Osteocyte (in vitro differentiated cells): ENCODE measurements around the gene C1QTNF6. TPM values are rescaled to one million over a fixed set of nuclear protein-coding genes. Genes with fewer than 3 reads are reported as not detected.
"Not testable (repeated sequence)": the region's sequence is repeated elsewhere in the genome, so short reads cannot be mapped to it uniquely, and the experiment has no call there.

Experiments
- DNase-seq: peaks from one replicate; pipeline ENCODE4 v3.0.0; 2021; ENCODE audit warnings: mixed read lengths; ENCODE audit not compliant: unreplicated experiment; ENCODE audit errors: extremely low spot score
- H3K27ac Mint-ChIP-seq: one replicate; pipeline ENCODE4 v1.8.0; 2021; ENCODE audit warnings: mild to moderate bottlenecking, mixed read lengths; ENCODE audit not compliant: unreplicated experiment
- H3K27me3 Mint-ChIP-seq: one replicate; pipeline ENCODE4 v1.8.0; 2021; ENCODE audit warnings: mixed read lengths; ENCODE audit not compliant: unreplicated experiment
- H3K36me3 Mint-ChIP-seq: one replicate; pipeline ENCODE4 v1.8.0; 2021; ENCODE audit warnings: mixed read lengths; ENCODE audit not compliant: unreplicated experiment
- H3K4me1 Mint-ChIP-seq: one replicate; pipeline ENCODE4 v1.8.0; 2021; ENCODE audit warnings: mixed read lengths; ENCODE audit not compliant: unreplicated experiment
- H3K4me3 Mint-ChIP-seq: one replicate; pipeline ENCODE4 v1.8.0; 2021; ENCODE audit warnings: mild to moderate bottlenecking, moderate library complexity, mixed read lengths; ENCODE audit not compliant: unreplicated experiment
- H3K9me3 Mint-ChIP-seq: one replicate; pipeline ENCODE4 v1.8.0; 2021; ENCODE audit warnings: mixed read lengths; ENCODE audit not compliant: unreplicated experiment
- long read RNA-seq: library from polyadenylated mRNA; unstranded; transcript quantifications from one replicate; pipeline ENCODE4 v2.0.0, GENCODE V29; 2021
- total RNA-seq: library from RNA; stranded (reverse); gene quantifications from 2 replicates; pipeline ENCODE4 v1.2.1, GENCODE V29; 2021
- TF ChIP-seq, protein P1 (sequence below): fragments of 200-600 bp; sonication (generic); IDR thresholded peaks from 2 replicates; pipeline ENCODE4 v1.5.0; 2021; ENCODE audit warnings: antibody characterized with exemption, mild to moderate bottlenecking, moderate library complexity

The C1QTNF6 gene
- 36.4 and 36.5 TPM in 2 replicates for total RNA-seq
- long read RNA-seq, partial matches to known transcripts: 6 of 20 reads
- long read RNA-seq, other reads (novel, unspliced or antisense): 9 of 20 reads

DNA sequence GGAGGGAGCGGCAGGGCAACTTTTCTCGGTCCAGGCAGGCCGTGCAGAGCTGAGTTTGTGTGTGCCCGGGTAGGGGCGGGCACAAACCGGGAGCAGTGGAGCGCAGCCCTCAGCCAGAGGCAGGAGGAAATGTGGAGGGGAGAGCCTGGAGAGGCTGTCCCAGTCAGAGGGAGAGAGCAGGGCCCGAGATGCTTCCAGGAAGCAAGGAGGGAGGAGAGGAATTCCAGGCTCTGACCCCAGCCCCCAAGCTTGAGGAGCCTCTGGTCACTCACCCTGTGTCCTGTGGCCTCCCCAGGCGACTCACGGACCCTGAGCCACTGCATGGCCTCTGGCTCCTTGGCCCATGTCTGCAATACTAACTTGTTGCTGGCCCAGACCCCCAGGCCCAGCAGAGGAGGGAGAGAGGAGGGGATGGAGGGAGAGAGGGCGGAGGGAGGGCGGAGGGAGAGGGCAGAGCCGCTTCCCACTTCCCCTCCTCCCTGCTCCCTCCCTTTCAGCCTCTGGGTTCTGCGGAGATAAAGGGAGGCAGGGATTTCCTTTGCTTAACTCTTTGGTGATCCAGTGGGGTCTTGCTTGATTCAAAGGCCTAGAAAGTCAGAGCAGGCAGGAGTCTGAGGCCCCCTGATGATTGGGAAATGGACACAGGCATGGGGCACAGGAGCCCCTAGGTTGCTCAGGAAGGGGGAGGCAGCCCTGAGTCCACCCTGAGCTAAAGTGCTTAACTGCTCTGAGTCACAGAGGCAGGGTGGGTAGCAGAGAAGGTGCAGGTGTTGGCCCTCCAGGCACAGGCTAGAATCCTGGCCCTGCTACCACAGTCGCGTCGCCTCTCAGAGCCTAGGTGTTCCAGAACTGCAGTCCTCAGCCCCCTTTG is at the start of gene C1QTNF6:
Gene C1QTNF6, minus strand, starts transcription at position 357 of the 871 bp plus-strand sequence. Its CDS starts 34 bp downstream, at position 323.
- no peak for DNase-seq
- Mint-ChIP-seq H3K27ac (peak within 1 kb of the TSS; percentile 87), H3K4me1 (peaks cover 34% of the 10 kb centered on the region), H3K27me3 (no peaks in the 10 kb centered on the region), H3K36me3 (peaks cover 7% of the 10 kb centered on the region), H3K4me3 (peak within 1 kb of the TSS; percentile 77), H3K9me3 (no peaks in the 10 kb centered on the region)
- TF ChIP-seq, protein P1, sequence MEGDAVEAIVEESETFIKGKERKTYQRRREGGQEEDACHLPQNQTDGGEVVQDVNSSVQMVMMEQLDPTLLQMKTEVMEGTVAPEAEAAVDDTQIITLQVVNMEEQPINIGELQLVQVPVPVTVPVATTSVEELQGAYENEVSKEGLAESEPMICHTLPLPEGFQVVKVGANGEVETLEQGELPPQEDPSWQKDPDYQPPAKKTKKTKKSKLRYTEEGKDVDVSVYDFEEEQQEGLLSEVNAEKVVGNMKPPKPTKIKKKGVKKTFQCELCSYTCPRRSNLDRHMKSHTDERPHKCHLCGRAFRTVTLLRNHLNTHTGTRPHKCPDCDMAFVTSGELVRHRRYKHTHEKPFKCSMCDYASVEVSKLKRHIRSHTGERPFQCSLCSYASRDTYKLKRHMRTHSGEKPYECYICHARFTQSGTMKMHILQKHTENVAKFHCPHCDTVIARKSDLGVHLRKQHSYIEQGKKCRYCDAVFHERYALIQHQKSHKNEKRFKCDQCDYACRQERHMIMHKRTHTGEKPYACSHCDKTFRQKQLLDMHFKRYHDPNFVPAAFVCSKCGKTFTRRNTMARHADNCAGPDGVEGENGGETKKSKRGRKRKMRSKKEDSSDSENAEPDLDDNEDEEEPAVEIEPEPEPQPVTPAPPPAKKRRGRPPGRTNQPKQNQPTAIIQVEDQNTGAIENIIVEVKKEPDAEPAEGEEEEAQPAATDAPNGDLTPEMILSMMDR: no peak

DNA sequence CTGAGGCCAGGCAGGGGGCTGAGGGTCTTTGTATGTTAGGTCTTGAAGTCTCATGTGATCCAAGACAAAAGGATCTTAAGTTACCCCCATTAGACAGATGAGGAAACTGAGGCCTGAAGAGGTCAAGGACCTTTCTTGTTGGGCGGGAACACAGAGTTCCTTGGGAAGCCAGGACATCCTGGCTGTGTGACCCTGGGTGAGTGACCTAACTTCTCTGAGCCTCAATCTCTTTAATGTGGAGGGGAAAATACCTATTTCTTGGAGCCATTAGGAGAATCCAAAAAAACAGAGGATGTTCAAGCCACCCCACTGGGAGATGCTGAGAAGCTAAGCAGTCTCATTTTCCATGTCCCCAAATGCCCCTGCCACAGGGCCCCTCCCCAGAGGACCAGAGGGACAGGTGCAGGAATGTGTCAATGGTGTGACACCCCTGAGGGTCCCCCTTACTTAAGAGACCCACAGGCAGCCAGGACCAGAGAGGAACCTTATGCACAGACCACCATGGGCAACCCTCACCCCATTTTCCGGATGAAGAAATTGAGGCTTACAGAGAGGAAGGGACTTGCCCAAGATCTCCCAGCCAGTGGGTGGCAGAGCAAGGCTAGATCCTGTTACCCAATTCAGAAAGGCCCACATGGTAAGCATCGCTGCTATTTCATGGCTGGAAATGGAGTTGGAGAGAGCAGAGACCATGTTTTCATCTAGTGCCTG is 48.0 kb upstream of the C1QTNF6 start:
- Mint-ChIP-seq H3K36me3 (no peaks in the 10 kb centered on the region), H3K27ac (no peak overlapping the region), H3K4me3 (no peak overlapping the region), H3K27me3 (peaks cover 10% of the 10 kb centered on the region), H3K9me3 (no peaks in the 10 kb centered on the region), H3K4me1 (peaks cover 4% of the 10 kb centered on the region)
- TF ChIP-seq, protein P1: no peak
- no peak for DNase-seq

DNA sequence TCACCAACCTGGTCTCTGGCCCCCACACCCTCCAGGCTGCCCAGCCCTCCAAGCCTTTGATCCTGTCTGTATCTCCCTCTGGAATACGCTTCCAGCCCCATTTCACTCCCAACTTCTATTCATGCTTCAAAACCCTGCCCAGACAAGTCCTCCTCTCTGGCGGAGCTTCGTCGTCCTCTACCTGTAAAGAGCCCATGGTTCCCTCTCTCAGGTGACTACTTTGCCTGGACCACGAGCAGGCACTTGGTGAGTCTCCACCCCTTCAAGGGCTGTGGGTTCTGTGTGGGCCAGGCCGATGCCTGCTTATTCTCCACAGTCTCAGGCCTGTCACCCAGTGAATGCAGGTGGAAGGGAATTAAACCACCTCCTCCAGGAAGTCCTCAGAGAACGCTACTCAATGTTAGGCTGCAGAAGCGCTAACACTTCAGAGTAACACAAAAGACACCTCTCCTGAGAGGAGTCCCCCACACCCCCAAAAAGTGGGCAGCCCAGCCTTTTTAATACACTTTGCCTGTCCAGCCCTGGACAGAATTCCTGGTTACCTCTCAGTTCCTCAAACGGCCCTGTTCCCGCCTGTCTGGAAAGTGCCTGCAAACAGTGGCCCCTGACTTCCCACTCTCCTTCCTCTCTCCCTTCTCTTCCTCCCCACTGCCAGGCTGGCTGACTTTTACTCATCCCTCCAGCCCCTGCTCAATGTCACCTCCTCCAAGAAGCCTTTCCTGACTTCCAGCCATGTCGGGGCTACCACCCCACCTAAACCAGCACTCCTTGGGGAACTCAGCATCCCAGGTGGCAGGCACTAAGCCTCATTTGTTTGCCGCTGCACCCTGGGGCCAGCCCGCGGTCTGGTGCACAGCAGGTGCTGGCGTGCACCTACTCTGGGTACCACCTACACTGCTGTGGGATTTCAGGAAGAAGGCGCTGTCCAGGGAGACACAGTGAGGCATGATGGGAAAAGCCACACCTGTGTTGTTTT is 47.0 kb upstream of the C1QTNF6 start:
- DNase-seq: no peak
- no peak overlapping the region for H3K4me3 Mint-ChIP-seq

DNA sequence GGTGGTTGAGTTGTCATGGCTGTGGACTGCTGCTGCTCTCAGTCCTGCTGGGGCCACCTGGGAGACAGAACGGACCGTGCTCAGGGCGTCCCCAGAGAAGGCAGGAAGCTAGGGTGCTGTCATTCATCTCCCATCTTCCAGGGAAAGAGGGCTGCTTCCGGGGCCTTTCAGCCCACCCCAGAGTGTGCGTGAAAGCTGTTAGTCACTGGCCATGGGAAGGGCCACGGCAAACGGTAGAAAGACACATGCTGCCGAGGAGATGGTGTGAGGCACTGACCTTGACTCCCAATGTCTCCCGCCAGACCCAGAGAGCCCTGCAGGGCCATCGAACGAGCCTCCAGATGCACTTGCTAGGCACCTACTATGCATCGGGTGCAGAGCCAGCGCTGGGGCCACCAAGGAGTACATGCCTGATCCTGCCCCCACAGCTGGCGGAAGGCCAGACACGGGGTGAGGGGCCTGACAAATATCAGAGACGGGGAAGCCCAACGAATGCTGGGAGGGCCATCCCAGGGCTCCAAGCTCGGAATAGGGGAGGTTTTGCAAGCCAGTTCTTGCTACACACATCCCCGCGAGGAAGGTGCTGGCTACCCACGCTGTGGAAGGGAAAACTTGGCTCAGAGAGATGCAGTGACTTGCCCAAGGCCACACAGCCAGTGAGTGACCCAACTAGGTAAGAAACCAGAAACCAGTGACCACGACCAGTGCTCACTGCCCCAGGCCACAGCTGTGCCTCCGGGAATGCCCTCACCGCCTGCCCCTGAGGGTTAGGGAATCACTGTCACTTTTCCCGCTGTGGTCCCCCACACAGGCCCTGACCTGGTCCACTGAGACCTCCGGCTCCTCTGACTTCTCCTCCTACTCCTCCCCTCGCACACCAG is 45.9 kb upstream of the C1QTNF6 start:
- DNase-seq: no peak
- H3K27me3 Mint-ChIP-seq: peaks cover 10% of the 10 kb centered on the region
- H3K27ac Mint-ChIP-seq: no peak overlapping the region
- TF ChIP-seq, protein P1: no peak
- no peaks in the 10 kb centered on the region for H3K36me3 Mint-ChIP-seq
- H3K4me3 Mint-ChIP-seq: no peak overlapping the region
- H3K4me1 Mint-ChIP-seq: peaks cover 14% of the 10 kb centered on the region
- no peaks in the 10 kb centered on the region for H3K9me3 Mint-ChIP-seq

More for the DNA sequence above, 47.0 kb upstream of the C1QTNF6 start:
- H3K9me3 Mint-ChIP-seq: no peaks in the 10 kb centered on the region
- H3K27me3 Mint-ChIP-seq: peaks cover 10% of the 10 kb centered on the region
- peaks cover 4% of the 10 kb centered on the region for H3K4me1 Mint-ChIP-seq
- TF ChIP-seq, protein P1: no peak
- no peaks in the 10 kb centered on the region for H3K36me3 Mint-ChIP-seq
- H3K27ac Mint-ChIP-seq: no peak overlapping the region

DNA sequence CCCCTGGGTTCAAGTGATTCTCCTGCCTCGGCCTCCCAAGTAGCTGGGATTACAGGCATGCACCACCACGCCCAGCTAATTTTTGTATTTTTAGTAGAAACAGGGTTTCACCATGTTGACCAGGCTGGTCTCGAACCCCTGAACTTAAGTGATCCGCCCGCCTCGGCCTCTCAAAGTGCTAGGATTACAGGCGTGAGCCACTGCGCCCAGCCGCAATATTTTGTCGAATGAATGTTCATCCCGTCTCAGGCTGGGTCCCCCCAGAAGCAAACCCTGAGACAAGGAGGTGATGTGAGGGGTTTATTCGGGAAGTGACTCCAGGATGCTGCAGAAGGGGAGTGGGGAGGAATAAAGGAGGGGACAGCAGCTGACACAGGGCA is 45.3 kb upstream of the C1QTNF6 start:
- H3K4me3 Mint-ChIP-seq, H3K9me3 Mint-ChIP-seq, H3K27ac Mint-ChIP-seq, H3K27me3 Mint-ChIP-seq, H3K36me3 Mint-ChIP-seq, DNase-seq: not testable (repeated sequence)
- peaks cover 21% of the 10 kb centered on the region for H3K4me1 Mint-ChIP-seq
